CD4-positive, alpha-beta T cell (primary cell): Measurements from ENCODE around the gene MAB21L4. TPM values are rescaled to one million over a fixed set of nuclear protein-coding genes. Genes with fewer than 3 reads are reported as not detected.

Source experiments
- ATAC-seq: fragments of 200-7000 bp; cut with Tn5 transposase; one replicate; pipeline ENCODE4 v1.10.0; 2022; ENCODE audit warnings: mild to moderate bottlenecking; ENCODE audit not compliant: poor library complexity
- CTCF ChIA-PET: fragments of 350-600 bp; sonication (Branson Sonifier 250); formaldehyde crosslinking; loops from one replicate; lab custom pipeline; 2021; ENCODE audit warnings: antibody characterized with exemption, inconsistent platforms; lab: Charles Lee
- POLR2A ChIA-PET: fragments of 350-600 bp; sonication (Branson Sonifier 250); formaldehyde crosslinking; loops from one replicate; lab custom pipeline; 2021; ENCODE audit warnings: antibody characterized with exemption, inconsistent platforms; lab: Charles Lee
- DNase-seq, 14 experiments: peaks; one replicate each; pipeline ENCODE4 v3.0.0-alpha.2; 2013 to 2020; ENCODE audit warnings: mixed read lengths in 2 of 14
- H3K27ac ChIP-seq, 2 donors: one replicate each; pipeline versions ENCODE4 v1.5.1 to v1.7.0; 2013; ENCODE audit warnings: low read length in 2 of 2, low read depth in 1 of 2, mild to moderate bottlenecking in 1 of 2
- H3K27me3 ChIP-seq, 2 experiments: 1 replicate in 1 of 2; 2 replicates in 1 of 2; pipeline versions ENCODE4 v1.6.1 to v1.7.0; 2013; ENCODE audit warnings: low read length in 2 of 2, control low read depth in 1 of 2, mild to moderate bottlenecking in 1 of 2, moderate library complexity in 1 of 2; ENCODE audit not compliant: insufficient read depth in 2 of 2, control insufficient read depth in 1 of 2
- H3K36me3 ChIP-seq: one replicate; pipeline ENCODE4 v1.6.1; 2013; ENCODE audit warnings: low read length, control low read depth; ENCODE audit not compliant: insufficient read depth
- H3K4me1 ChIP-seq: one replicate; pipeline ENCODE4 v1.6.1; 2013; ENCODE audit warnings: low read length, control low read depth; ENCODE audit not compliant: insufficient read depth
- H3K4me3 ChIP-seq: one replicate; pipeline ENCODE4 v1.5.1; 2013; ENCODE audit warnings: mild to moderate bottlenecking, low read length, moderate library complexity
- H3K9me3 ChIP-seq, 2 experiments: 1 replicate in 1 of 2; 2 replicates in 1 of 2; pipeline versions ENCODE4 v1.6.1 to v1.7.0; 2013; ENCODE audit warnings: low read length in 2 of 2, mild to moderate bottlenecking in 2 of 2, control low read depth in 1 of 2, moderate library complexity in 1 of 2; ENCODE audit not compliant: control insufficient read depth in 1 of 2, insufficient read depth in 1 of 2
- H3K27ac Mint-ChIP-seq: one replicate; pipeline ENCODE4 v1.8.0; 2020; ENCODE audit warnings: mixed read lengths
- H3K27me3 Mint-ChIP-seq: one replicate; pipeline ENCODE4 v1.8.0; 2021; ENCODE audit warnings: mixed read lengths
- H3K36me3 Mint-ChIP-seq: one replicate; pipeline ENCODE4 v1.8.0; 2021; ENCODE audit warnings: low read depth, mixed read lengths
- H3K4me1 Mint-ChIP-seq: one replicate; pipeline ENCODE4 v1.8.0; 2021; ENCODE audit warnings: low read depth, mixed read lengths
- H3K4me3 Mint-ChIP-seq: one replicate; pipeline ENCODE4 v1.8.0; 2020; ENCODE audit warnings: mild to moderate bottlenecking, mixed read lengths
- H3K9me3 Mint-ChIP-seq: one replicate; pipeline ENCODE4 v1.8.0; 2020; ENCODE audit warnings: mixed read lengths
- CTCF ChIP-seq: fragments of 200-600 bp; IDR thresholded peaks from one replicate; pipeline ENCODE4 v1.8.0; 2022; ENCODE audit warnings: antibody characterized with exemption, mild to moderate bottlenecking
- intact Hi-C, 2 experiments: fragments of 100-400 bp; cut with DNase I in 1 of 2; cut with micrococcal nuclease in 1 of 2; formaldehyde crosslinking; loops; one replicate each; pipeline versions ENCODE4 v1.15.1 to v1.9.0; 2023 to 2025; cut with DNase I, micrococcal nuclease
- polyA plus RNA-seq, 2 donors: library from polyadenylated mRNA; unstranded; fragments of 120-200 nt; gene quantifications; one replicate each; pipeline ENCODE4 v1.2.1, GENCODE V29; 2013
- total RNA-seq, 174 experiments: library from RNA in 2 of 174; stranded (reverse) in 2 of 174; gene quantifications; one replicate each; pipeline ENCODE4 v1.2.3 and lab custom pipeline; 2021 to 2026

Gene MAB21L4
- total RNA-seq = not detected
- not detected for polyA plus RNA-seq (2013, experiment 1 of 2)
- polyA plus RNA-seq (2013, experiment 2 of 2) = not detected
- total RNA-seq (lab: John Stamatoyannopoulos, UW) = 0 to 0.20 (median 0) reads per million in 172 experiments

- H3K36me3 Mint-ChIP-seq = no peaks in the 10 kb centered on the region
- no peak for ATAC-seq
- H3K27me3 ChIP-seq = no peaks in the 10 kb centered on the region
- H3K27ac Mint-ChIP-seq = no peak within 1 kb of the TSS
- no peak within 1 kb of the TSS for H3K4me3 ChIP-seq
- no peak within 1 kb of the TSS for H3K4me3 Mint-ChIP-seq
- H3K27ac ChIP-seq = no peak within 1 kb of the TSS
- H3K4me1 Mint-ChIP-seq = no peaks in the 10 kb centered on the region
- POLR2A ChIA-PET = no interaction called here
- CTCF ChIA-PET = no interaction called here
- no peak for TF ChIP-seq CTCF
- H3K9me3 ChIP-seq = no peaks in the 10 kb centered on the region
- intact Hi-C loops = no loop called here
- no peaks in the 10 kb centered on the region for H3K27me3 Mint-ChIP-seq
- no peaks in the 10 kb centered on the region for H3K9me3 Mint-ChIP-seq
- no peaks in the 10 kb centered on the region for H3K36me3 ChIP-seq
- no peak for DNase-seq
- no peaks in the 10 kb centered on the region for H3K4me1 ChIP-seq
These were observed at the start of gene MAB21L4 for GRCh38 chr2:240895656-240896388. Gene MAB21L4 (minus strand): TSS chr2:240896156. CDS start chr2:240895997, 159 bp downstream.

GRCh38 chr2:240936106-240936505 is 40.1 kb upstream of the MAB21L4 start:
- Mint-ChIP-seq H3K4me3 (no peak overlapping the region), H3K36me3 (no peaks in the 10 kb centered on the region), H3K9me3 (peaks cover 9% of the 10 kb centered on the region), H3K27ac (no peak overlapping the region), H3K27me3 (peaks cover 5% of the 10 kb centered on the region), H3K4me1 (no peaks in the 10 kb centered on the region)
- Histone ChIP-seq H3K27me3 (peaks cover 0 to 7% of the 10 kb centered on the region in 2 experiments), H3K4me1 (no peaks in the 10 kb centered on the region), H3K4me3 (no peak overlapping the region), H3K36me3 (no peaks in the 10 kb centered on the region), H3K27ac (no peak overlapping the region), H3K9me3 (peaks cover 0 to 25% of the 10 kb centered on the region in 2 experiments)
- ChIA-PET POLR2A (no interaction called here), CTCF (no interaction called here)
- TF ChIP-seq CTCF = no peak
- intact Hi-C loops = no loop called here
- ATAC-seq (no peak), DNase-seq (peak in 1 of 14 experiments; percentile 8)

- peaks cover 0 to 7% of the 10 kb centered on the region in 2 experiments for H3K27me3 ChIP-seq
- ATAC-seq (no peak), DNase-seq (peak in 2 of 14 experiments; percentile 6 to 14)
- ChIA-PET CTCF (no interaction called here), POLR2A (no interaction called here)
- no peaks in the 10 kb centered on the region for H3K36me3 ChIP-seq
- H3K4me1 ChIP-seq = no peaks in the 10 kb centered on the region
- H3K9me3 ChIP-seq = peaks cover 0 to 25% of the 10 kb centered on the region in 2 experiments
- H3K36me3 Mint-ChIP-seq = no peaks in the 10 kb centered on the region
- no peak for TF ChIP-seq CTCF
- no peak overlapping the region for H3K4me3 Mint-ChIP-seq
- no peaks in the 10 kb centered on the region for H3K27me3 Mint-ChIP-seq
- no peak overlapping the region for H3K27ac Mint-ChIP-seq
- intact Hi-C loops = no loop called here
- H3K4me1 Mint-ChIP-seq = no peaks in the 10 kb centered on the region
- no peak overlapping the region for H3K4me3 ChIP-seq
- no peak overlapping the region for H3K27ac ChIP-seq
- peaks cover 8% of the 10 kb centered on the region for H3K9me3 Mint-ChIP-seq
These were observed 39.3 kb upstream of the MAB21L4 start for GRCh38 chr2:240935103-240935876.
